Pancreas (tissue), 10 donors: ENCODE measurements around the gene PIM3. TPM values are rescaled to one million over a fixed set of nuclear protein-coding genes. Genes with fewer than 3 reads are reported as not detected.
A peak's percentile ranks its signal among the peaks of the same experiment; 100 is the strongest.

ENCODE experiments used
- ATAC-seq, 4 donors: fragments of 200-7000 bp; cut with Tn5 transposase; one replicate each; pipeline versions ENCODE4 v1.8.0 to v1.9.1; 2020; ENCODE audit warnings: mild to moderate bottlenecking in 4 of 4, moderate library complexity in 4 of 4
- DNase-seq, 6 donors: peaks; one replicate each; pipeline ENCODE4 v3.0.0-alpha.2; 2020
- FAIRE-seq: peaks from 2 replicates; lab custom pipeline; 2012; peaks lifted over from hg19 to GRCh38; lab: Jason Lieb, UNC
- H3K27ac ChIP-seq, 4 donors: fragments of 200-600 bp; sonication (generic); 1 replicate in 3 of 4; 2 replicates in 1 of 4; pipeline versions ENCODE4 v1.5.0 to v1.8.0; 2020
- H3K27me3 ChIP-seq, 4 donors: fragments of 200-600 bp; one replicate each; pipeline ENCODE4 v1.8.0; 2021
- H3K36me3 ChIP-seq, 3 donors: fragments of 200-600 bp; sonication (generic) in 1 of 3; one replicate each; pipeline versions ENCODE4 v1.5.0 to v1.8.0; 2020 to 2021
- H3K4me1 ChIP-seq, 3 donors: fragments of 200-600 bp; one replicate each; pipeline ENCODE4 v1.8.0; 2021
- H3K4me3 ChIP-seq, 4 donors: fragments of 200-600 bp; sonication (generic) in 2 of 4; one replicate each; pipeline versions ENCODE4 v1.5.0 to v1.8.0; 2020 to 2021
- H3K9me3 ChIP-seq, 4 donors: fragments of 200-600 bp; one replicate each; pipeline ENCODE4 v1.8.0; 2021
- WGBS, 2 donors: extraction: QIAGEN DNeasy Blood & Tissue Kit; methylation state at CpG; one replicate each; pipeline ENCODE4 v1.1.7; 2013; 5-methylcytosine and 5-hydroxymethylcytosine counted together
- intact Hi-C, 3 donors: fragments of 100-400 bp; cut with DNase I; formaldehyde crosslinking; loops; one replicate each; pipeline versions ENCODE4 v1.11.1 to v1.14.2; 2022
- polyA plus RNA-seq, 2 donors: library from polyadenylated mRNA; stranded (reverse); fragments of 200-250 nt; gene quantifications; one replicate each; pipeline ENCODE4 v1.2.3, GENCODE V29; 2013
- total RNA-seq, 6 donors: library from RNA; stranded (reverse); fragmentation: NEBNext Ultra II Directional in 4 of 6; extraction: Animal tissue kit (Norgen Biotek cat#: 25700) in 4 of 6; gene quantifications; one replicate each; pipeline versions ENCODE4 v1.2.1 to v1.2.4, GENCODE V29; 2021 to 2023
- TF ChIP-seq, protein P1 (sequence below), 4 donors: fragments of 200-600 bp; sonication (generic) in 3 of 4; IDR thresholded peaks; one replicate each; pipeline versions ENCODE4 v1.5.0 to v1.8.0; 2021; ENCODE audit warnings: antibody characterized with exemption in 4 of 4
- donor health status: healthy with polysubstance abuse.
- donor health status: DM: no; HTN: no; CAD: no; lungs with moderate emphysema.
- donor health status: DM: no; HTN: no; CAD: no.
- donor health status: control.
- donor health status: control.
- donor health status: Bipolar disorder and iron deficiency.
- donor health status: DM: yes; HTN: yes; CAD: no.
- donor health status: DM: no; HTN: no; CAD: no.
- donor health status: DM: no; HTN: no; CAD: no.
- donor health status: DM: yes; HTN: yes; CAD: no.

The PIM3 gene
- total and polyA plus RNA-seq, 8 donors, result 25.8 to 90.1 (median 39.9) TPM

DNA sequence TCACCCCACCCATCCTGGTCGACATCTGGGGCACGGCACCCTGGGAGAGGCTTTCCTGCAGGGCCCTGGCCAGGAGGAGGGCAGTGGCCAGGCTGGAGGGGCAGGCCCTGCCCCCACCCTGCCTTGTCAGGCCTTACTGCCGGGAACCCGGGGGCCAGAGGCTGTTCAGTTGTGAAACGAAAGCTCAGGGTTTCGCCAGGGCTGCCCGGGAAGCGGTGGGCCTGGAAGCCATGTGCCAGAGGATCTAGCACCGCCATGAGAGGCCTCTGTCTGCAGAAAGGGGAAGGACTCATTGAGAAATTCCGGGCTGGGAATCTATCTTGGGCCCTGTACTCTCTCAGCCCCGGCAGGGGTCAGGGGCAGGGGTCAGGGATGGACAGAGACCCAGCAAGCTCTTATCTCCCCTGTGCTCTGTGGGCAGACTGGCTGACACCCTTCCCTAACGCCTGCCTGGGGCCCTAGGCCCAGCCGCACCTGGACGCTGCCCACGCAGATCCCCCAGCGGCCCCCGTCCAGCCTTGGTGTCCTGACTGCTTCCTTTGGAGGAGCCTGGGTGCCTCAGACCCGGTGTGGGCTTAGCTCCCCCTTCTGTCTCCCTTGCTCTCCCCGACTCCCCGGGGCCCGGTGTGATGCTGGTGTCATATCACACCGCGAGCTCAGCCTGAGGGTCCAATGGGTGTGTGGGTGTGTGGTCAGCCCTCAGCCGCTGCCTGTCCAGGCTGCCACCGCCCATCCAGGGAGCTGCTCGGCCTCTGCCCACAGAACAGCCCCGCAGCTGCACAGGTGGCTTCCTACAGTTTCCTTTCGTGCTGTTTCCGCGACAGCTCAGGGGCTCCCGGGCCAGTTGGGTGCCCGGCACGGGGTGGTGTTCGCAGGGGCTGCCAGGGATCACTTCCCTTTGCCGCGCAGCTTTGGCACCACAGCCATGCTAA is 6.5 kb downstream of the PIM3 start:
- H3K9me3 ChIP-seq, result no peaks in the 10 kb centered on the region
- peaks cover 0 to 19% (median 17%) of the 10 kb centered on the region in 3 donors for H3K36me3 ChIP-seq
- TF ChIP-seq, protein P1, sequence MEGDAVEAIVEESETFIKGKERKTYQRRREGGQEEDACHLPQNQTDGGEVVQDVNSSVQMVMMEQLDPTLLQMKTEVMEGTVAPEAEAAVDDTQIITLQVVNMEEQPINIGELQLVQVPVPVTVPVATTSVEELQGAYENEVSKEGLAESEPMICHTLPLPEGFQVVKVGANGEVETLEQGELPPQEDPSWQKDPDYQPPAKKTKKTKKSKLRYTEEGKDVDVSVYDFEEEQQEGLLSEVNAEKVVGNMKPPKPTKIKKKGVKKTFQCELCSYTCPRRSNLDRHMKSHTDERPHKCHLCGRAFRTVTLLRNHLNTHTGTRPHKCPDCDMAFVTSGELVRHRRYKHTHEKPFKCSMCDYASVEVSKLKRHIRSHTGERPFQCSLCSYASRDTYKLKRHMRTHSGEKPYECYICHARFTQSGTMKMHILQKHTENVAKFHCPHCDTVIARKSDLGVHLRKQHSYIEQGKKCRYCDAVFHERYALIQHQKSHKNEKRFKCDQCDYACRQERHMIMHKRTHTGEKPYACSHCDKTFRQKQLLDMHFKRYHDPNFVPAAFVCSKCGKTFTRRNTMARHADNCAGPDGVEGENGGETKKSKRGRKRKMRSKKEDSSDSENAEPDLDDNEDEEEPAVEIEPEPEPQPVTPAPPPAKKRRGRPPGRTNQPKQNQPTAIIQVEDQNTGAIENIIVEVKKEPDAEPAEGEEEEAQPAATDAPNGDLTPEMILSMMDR (IDR thresholded peaks at IDR 0.05), result no peak
- H3K27me3 ChIP-seq, result no peaks in the 10 kb centered on the region
- intact Hi-C loops, result no loop called here
- peak in 5 of 6 donors; percentile 43 to 80 (median 59) for DNase-seq
- peak in 2 of 4 donors; percentile 1 to 2 for ATAC-seq
- peak overlapping the region; percentile 22 to 84 (median 44) for H3K27ac ChIP-seq
- H3K4me1 ChIP-seq, result peaks cover 14 to 54% (median 27%) of the 10 kb centered on the region in 3 donors
- FAIRE-seq, result no peak
- 56 to 58% methylated on average over 36 of the region's 36 CpGs for WGBS, 2 donors
- H3K4me3 ChIP-seq, result peak overlapping the region in 1 of 4 donors; percentile 17

DNA sequence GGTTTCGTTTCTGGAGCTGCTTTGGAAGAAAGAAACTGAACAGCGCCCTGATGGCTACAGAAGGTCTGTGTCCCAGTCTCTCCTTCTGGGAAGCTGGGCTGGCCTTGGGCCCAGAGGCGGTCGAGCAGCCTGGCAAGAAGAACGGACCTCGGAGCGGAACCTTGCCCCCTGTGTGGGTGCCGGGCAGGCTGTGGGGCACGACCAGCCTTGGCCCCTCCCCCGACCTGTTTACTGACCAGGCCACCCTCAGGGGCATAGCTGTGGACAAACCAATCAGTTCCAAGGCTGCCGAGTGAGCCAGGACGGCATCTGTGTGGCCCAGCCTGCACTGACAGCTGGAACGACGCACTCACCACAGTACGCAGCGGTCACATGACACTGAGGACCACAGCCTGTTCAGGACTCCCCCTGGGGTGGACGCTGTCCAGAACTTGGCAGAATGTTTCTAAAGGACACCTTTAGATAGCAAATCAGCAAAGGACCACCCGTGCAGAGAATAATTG is 7.2 kb downstream of the PIM3 start:
- peak overlapping the region in 1 of 4 donors; percentile 17 for H3K4me3 ChIP-seq
- intact Hi-C loops, result no loop called here
- 29 to 39% methylated on average over 18 of the region's 18 CpGs for WGBS, 2 donors
- TF ChIP-seq, protein P1 (IDR thresholded peaks at IDR 0.05), result no peak
- no peaks in the 10 kb centered on the region for H3K9me3 ChIP-seq
- ATAC-seq (peak in 2 of 4 donors; percentile 5 to 41), FAIRE-seq (no peak), DNase-seq (peak in 5 of 6 donors; percentile 71 to 77 (median 76))
- peaks cover 0 to 17% (median 14%) of the 10 kb centered on the region in 3 donors for H3K36me3 ChIP-seq
- H3K4me1 ChIP-seq, result peaks cover 11 to 52% (median 25%) of the 10 kb centered on the region in 3 donors
- H3K27me3 ChIP-seq, result no peaks in the 10 kb centered on the region
- H3K27ac ChIP-seq, result peak overlapping the region in 3 of 4 donors; percentile 22 to 84 (median 67)

DNA sequence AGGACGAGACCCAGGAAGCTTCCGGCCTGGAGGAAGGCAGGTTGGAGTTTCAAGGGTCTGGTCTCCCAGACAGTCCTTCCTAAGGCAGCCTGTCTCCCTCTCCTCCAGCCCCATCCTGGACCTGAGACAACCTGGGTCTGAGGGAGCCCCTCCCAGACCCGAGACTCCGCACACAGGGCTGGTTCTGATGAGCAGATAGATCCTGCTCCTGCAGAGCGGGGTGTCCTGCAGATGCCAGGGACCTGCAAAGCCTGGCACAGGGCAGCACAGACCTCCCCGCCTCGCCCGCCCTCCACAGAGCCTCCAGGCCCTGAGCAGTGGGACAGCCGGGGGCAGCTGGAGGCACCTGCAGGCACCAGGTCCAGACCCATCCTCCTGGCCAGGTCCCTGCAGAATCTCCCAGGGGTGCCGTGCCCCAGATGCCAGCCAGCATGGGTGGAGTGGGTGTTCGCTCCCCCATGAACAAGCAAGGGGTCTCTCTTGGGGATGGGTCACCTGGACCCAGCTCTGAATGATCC is 7.8 kb downstream of the PIM3 start:
- 94 to 95% methylated on average over 11 of the region's 11 CpGs for WGBS, 2 donors
- peaks cover 0 to 10% (median 8%) of the 10 kb centered on the region in 3 donors for H3K36me3 ChIP-seq
- no peaks in the 10 kb centered on the region for H3K9me3 ChIP-seq
- TF ChIP-seq, protein P1 (IDR thresholded peaks at IDR 0.05), result no peak
- H3K27ac ChIP-seq, result peak overlapping the region in 2 of 4 donors; percentile 67 to 84
- no peak overlapping the region for H3K4me3 ChIP-seq
- DNase-seq (peak; percentile 21 to 82 (median 49)), FAIRE-seq (no peak), ATAC-seq (no peak)
- intact Hi-C loops, result no loop called here
- H3K27me3 ChIP-seq, result no peaks in the 10 kb centered on the region
- H3K4me1 ChIP-seq, result peaks cover 5 to 46% (median 19%) of the 10 kb centered on the region in 3 donors

DNA sequence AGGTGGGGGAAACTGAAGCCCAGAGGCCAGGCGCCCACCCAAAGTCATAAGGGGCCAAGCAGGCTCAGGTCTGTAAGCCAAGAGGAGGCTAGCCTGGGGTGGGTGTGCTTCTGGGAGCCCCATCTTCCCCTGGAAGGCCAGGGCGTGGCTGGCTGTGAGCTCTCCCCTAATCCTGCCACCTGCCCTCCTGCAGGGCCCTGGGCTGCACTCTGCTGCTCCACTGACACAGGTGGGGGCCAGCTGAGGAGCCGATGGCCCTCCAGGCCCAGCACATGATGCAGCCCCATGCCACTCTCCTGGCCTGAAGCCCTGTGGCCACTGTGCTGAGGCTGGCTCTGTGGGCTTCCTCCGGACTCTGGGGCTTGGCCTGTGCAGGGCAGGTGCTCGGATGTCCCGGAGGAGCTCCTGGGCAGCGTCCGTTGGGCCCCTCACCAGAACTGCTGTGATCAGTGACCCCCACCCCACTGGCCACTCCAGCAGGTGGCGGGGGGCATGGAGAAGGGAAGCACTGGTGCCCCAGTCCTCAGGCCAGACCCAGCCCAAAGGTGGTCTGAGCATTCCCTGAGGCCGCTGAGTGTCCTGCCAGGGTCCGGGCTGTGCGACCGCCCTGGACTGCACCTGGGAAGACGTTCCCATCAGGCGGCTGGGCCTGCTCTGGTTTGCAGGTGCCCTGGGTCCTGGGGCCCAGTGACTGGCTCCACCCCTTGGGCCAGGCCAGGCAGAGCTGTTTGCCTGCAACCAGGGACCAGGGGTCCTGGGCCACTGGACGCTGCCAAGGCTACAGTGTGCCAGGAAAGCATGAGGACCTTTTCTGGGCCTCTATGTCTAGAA is 8.5 kb downstream of the PIM3 start:
- peaks cover 0 to 39% (median 13%) of the 10 kb centered on the region in 3 donors for H3K4me1 ChIP-seq
- H3K4me3 ChIP-seq, result no peak overlapping the region
- intact Hi-C loops, result no loop called here
- H3K27ac ChIP-seq, result no peak overlapping the region
- TF ChIP-seq, protein P1 (IDR thresholded peaks at IDR 0.05), result no peak
- no peak for FAIRE-seq
- no peaks in the 10 kb centered on the region for H3K9me3 ChIP-seq
- DNase-seq, result peak; percentile 37 to 83 (median 52)
- no peaks in the 10 kb centered on the region for H3K27me3 ChIP-seq
- ATAC-seq, result no peak
- H3K36me3 ChIP-seq, result peaks cover 0 to 4% (median 1%) of the 10 kb centered on the region in 3 donors
- WGBS, 2 donors, result 95% methylated on average over 16 of the region's 16 CpGs
